Mucosa of descending colon (tissue), 3 donors: ENCODE measurements around the gene TIMM17A. TPM values are rescaled to one million over a fixed set of nuclear protein-coding genes. Genes with fewer than 3 reads are reported as not detected.

Experiments
- ATAC-seq: fragments of 200-7000 bp; cut with Tn5 transposase; one replicate; pipeline ENCODE4 v1.9.1; 2020; ENCODE audit warnings: mild to moderate bottlenecking, moderate library complexity
- DNase-seq, 3 donors: peaks; one replicate each; pipeline ENCODE4 v3.0.0-alpha.2; 2020
- H3K36me3 ChIP-seq: fragments of 200-600 bp; one replicate; pipeline ENCODE4 v1.8.0; 2021; ENCODE audit warnings: low read depth, mild to moderate bottlenecking
- H3K4me1 ChIP-seq: fragments of 200-600 bp; one replicate; pipeline ENCODE4 v1.8.0; 2021; ENCODE audit warnings: low read depth, mild to moderate bottlenecking
- H3K4me3 ChIP-seq: fragments of 200-600 bp; one replicate; pipeline ENCODE4 v1.8.0; 2021; ENCODE audit warnings: mild to moderate bottlenecking
- H3K9me3 ChIP-seq: fragments of 200-600 bp; one replicate; pipeline ENCODE4 v1.8.0; 2021; ENCODE audit warnings: mild to moderate bottlenecking
- CTCF ChIP-seq: fragments of 200-600 bp; IDR thresholded peaks from one replicate; pipeline ENCODE4 v1.8.0; 2022; ENCODE audit warnings: antibody characterized with exemption, mild to moderate bottlenecking
- intact Hi-C, 2 donors: fragments of 100-400 bp; cut with DNase I in 1 of 2; cut with micrococcal nuclease in 1 of 2; formaldehyde crosslinking; loops; one replicate each; pipeline versions ENCODE4 v1.11.0 to v1.11.1; 2022; cut with DNase I, micrococcal nuclease
- total RNA-seq, 3 donors: library from RNA; stranded (reverse); fragmentation: NEBNext Ultra II Directional in 2 of 3; extraction: Animal tissue kit (Norgen Biotek cat#: 25700) in 2 of 3; gene quantifications; one replicate each; pipeline versions ENCODE4 v1.2.1 to v1.2.4, GENCODE V29; 2021 to 2023
- donor health status: DM: no; HTN: no; CAD: no; lungs with moderate emphysema.
- donor health status: DM: no; HTN: no; CAD: no.
- donor health status: DM: no; HTN: yes; CAD: no.

The TIMM17A gene
- total RNA-seq, 3 donors from 2014 or later, result 41.1 to 59.5 (median 49.9) TPM

DNA sequence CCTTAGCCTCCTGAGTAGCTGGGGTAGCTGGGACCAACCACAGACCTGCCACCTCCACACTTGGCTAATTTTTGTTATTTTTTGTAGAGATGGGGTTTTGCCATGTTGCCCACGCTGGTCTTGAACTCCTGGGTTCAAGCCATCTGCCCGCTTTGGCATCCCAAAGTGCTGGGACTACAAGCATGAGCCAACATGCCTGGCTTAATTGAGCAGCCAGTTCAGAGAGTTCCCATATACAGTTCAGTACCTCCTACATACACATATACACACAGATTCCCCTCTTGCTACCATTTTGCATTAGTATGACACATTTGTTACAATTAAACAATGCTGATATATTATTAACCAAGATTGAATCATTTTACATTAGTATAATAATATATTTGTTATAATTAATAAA, 30.1 kb downstream of the TIMM17A start:
- peaks cover 2% of the 10 kb centered on the region for H3K36me3 ChIP-seq
- peaks cover 4% of the 10 kb centered on the region for H3K4me1 ChIP-seq
- no peaks in the 10 kb centered on the region for H3K9me3 ChIP-seq
- DNase-seq (no peak), ATAC-seq (no peak)
- no peak for TF ChIP-seq CTCF
- intact Hi-C loops, result no loop called here
- H3K4me3 ChIP-seq, result no peak overlapping the region

GRCh38 chr1:201988601-201989000, 33.3 kb downstream of the TIMM17A start:
- no peak for TF ChIP-seq CTCF
- DNase-seq, result no peak

GRCh38 chr1:201989354-201990128, 34.2 kb downstream of the TIMM17A start:
- ATAC-seq (no peak), DNase-seq (no peak)
- Histone ChIP-seq H3K4me3 (no peak overlapping the region), H3K9me3 (no peaks in the 10 kb centered on the region), H3K4me1 (no peaks in the 10 kb centered on the region), H3K36me3 (peaks cover 8% of the 10 kb centered on the region)
- intact Hi-C loops, result no loop called here
- no peak for TF ChIP-seq CTCF

More at GRCh38 chr1:201988601-201989000, 33.3 kb downstream of the TIMM17A start:
- peaks cover 8% of the 10 kb centered on the region for H3K36me3 ChIP-seq
- no peak overlapping the region for H3K4me3 ChIP-seq
- intact Hi-C loops, result no loop called here
- peaks cover 2% of the 10 kb centered on the region for H3K4me1 ChIP-seq
- H3K9me3 ChIP-seq, result no peaks in the 10 kb centered on the region
- ATAC-seq, result no peak

DNA sequence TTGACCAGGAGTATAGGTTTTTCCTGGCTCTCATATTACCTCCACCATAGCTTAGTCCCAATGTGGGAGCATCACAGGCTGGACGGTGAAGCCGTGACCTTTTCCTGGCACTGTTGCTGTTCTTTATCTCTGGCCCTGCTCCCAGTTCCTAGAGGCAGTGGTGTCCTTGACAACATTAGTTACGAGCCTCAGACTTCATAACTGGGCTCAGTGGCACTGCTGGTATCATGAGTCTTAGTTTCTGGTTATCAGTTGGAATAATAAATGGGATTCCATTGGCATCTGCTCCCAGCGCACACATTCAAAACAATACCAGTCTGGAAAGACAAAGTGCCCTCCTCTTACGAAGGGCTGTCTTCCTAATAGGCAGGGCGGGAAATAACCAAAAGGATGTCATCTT, 35.1 kb downstream of the TIMM17A start:
- no peak for TF ChIP-seq CTCF
- Histone ChIP-seq H3K4me3 (no peak overlapping the region), H3K4me1 (no peaks in the 10 kb centered on the region), H3K36me3 (peaks cover 8% of the 10 kb centered on the region), H3K9me3 (no peaks in the 10 kb centered on the region)
- no peak for ATAC-seq
- no peak for DNase-seq
- intact Hi-C loops, result no loop called here

DNA sequence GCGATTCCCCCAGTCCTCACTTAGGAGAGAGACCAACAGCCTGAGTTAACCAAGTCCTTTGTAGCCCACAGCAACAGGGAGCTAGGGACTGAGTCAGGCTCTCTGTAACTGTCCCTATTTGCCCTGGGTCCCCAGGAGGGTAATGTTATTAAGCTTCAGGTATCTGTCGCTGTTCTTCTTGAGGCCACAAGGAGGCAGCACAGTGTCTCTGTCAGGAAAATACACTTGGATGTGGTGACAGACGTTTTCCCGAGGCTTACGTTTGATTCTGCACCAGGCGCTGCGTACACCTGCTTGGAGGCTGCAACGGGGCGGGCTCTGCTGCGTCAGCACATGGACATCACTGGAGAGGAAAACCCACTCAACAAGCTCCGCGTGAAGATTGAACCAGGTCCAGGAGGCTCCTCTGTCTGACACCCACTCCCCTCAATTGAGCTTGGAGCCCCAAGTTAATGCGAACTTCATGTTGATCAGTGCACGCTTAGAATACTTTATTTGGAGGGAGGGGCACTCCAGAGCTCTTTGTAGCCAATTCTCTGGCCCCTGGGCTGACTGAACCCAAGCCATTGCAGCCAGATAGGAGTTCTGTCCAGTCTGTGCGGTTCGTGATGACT, 44.4 kb downstream of the TIMM17A start:
- DNase-seq (peak in 2 of 3 donors; percentile 46 to 50), ATAC-seq (peak; percentile 93)
- Histone ChIP-seq H3K4me1 (no peaks in the 10 kb centered on the region), H3K36me3 (peaks cover 23% of the 10 kb centered on the region), H3K4me3 (no peak overlapping the region), H3K9me3 (no peaks in the 10 kb centered on the region)
- TF ChIP-seq CTCF, result peak; percentile 70
- intact Hi-C loops, result loop anchor here in 1 of 2 donors (10.0 kb wide), 1 partner anchor 115 kb away; no protein-coding TSS in a partner anchor
